Gastroesophageal sphincter (tissue), 3 donors: ENCODE data around the gene ADAM17.
"Not testable (repeated sequence)": the region's sequence is repeated elsewhere in the genome, so short reads cannot be mapped to it uniquely, and the experiment has no call there.

Source experiments
- EP300 ChIP-seq: sonication (generic); formaldehyde crosslinking; IDR thresholded peaks from one replicate; pipeline ENCODE4 v1.6.1; 2017; ENCODE audit warnings: antibody characterized with exemption, mild to moderate bottlenecking
- POLR2A ChIP-seq, 2 donors: fragments of 450-650 bp; IDR thresholded peaks; one replicate each; pipeline ENCODE4 v1.6.1; 2017; ENCODE audit warnings: antibody characterized with exemption in 2 of 2, mild to moderate bottlenecking in 2 of 2, moderate library complexity in 1 of 2
- POLR2AphosphoS5 ChIP-seq: sonication (generic); formaldehyde crosslinking; IDR thresholded peaks from one replicate; pipeline ENCODE4 v1.6.1; 2017; ENCODE audit warnings: antibody characterized with exemption
- TF ChIP-seq, protein P1 (sequence below), 4 experiments: fragments of 200-600 bp in 2 of 4; fragments of 450-650 bp in 2 of 4; sonication (generic) in 1 of 4; IDR thresholded peaks; one replicate each; pipeline ENCODE4 v1.5.1; 2017 to 2019; ENCODE audit warnings: antibody characterized with exemption in 4 of 4, mild to moderate bottlenecking in 2 of 4, moderate library complexity in 2 of 4

GRCh38 chr2:9513946-9514345 lies 41.7 kb downstream of the ADAM17 start:
- TF ChIP-seq EP300; POLR2AphosphoS5; POLR2A (IDR thresholded peaks at IDR 0.05): not testable (repeated sequence)
- TF ChIP-seq, protein P1, sequence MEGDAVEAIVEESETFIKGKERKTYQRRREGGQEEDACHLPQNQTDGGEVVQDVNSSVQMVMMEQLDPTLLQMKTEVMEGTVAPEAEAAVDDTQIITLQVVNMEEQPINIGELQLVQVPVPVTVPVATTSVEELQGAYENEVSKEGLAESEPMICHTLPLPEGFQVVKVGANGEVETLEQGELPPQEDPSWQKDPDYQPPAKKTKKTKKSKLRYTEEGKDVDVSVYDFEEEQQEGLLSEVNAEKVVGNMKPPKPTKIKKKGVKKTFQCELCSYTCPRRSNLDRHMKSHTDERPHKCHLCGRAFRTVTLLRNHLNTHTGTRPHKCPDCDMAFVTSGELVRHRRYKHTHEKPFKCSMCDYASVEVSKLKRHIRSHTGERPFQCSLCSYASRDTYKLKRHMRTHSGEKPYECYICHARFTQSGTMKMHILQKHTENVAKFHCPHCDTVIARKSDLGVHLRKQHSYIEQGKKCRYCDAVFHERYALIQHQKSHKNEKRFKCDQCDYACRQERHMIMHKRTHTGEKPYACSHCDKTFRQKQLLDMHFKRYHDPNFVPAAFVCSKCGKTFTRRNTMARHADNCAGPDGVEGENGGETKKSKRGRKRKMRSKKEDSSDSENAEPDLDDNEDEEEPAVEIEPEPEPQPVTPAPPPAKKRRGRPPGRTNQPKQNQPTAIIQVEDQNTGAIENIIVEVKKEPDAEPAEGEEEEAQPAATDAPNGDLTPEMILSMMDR (IDR thresholded peaks at IDR 0.05) = not testable (repeated sequence)
